ENCODE data around the gene SORCS3.

SORCS3 gene

DNA sequence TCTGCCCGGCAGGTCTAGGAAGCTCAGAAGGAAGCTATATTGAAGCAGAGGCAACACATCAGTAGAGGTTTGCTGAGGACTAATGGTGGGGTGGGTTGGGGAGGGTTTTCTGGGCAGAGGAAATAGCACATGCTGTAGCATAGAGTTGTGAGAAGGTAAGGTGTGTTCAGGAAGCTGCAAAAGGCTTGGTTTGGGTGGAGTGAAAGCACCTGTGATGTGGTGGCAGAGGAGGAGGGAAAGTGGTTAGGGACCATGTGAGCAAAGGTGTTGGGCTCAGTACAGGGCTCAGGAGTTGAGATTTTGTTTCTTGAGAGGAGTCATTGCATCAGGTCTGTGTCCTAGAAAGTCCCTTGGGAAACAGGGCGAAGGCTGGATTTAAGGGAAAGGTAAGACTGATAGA lies 294.6 kb downstream of the SORCS3 start:
- Histone ChIP-seq H3F3A (ENCODE audit: insufficient read depth, low read length) (no peaks in the 10 kb centered on the region), H3K36me3 (replicated peaks; ENCODE audit: insufficient read depth, low read length) (no peaks in the 10 kb centered on the region), H3K9me3 (replicated peaks; ENCODE audit: insufficient read depth, low read length) (no peaks in the 10 kb centered on the region), H2AFZ (ENCODE audit: low read length) (no peak overlapping the region), H3K9me2 (replicated peaks; ENCODE audit: insufficient read depth, low read length) (no peaks in the 10 kb centered on the region), H4K20me1 (ENCODE audit: insufficient read depth, low read length) (no peaks in the 10 kb centered on the region), H3K9ac (ENCODE audit: low read length) (no peak overlapping the region), H3K4me3 (ENCODE audit: low read length) (no peak overlapping the region), H3K4me1 (ENCODE audit: low read length) (no peaks in the 10 kb centered on the region), H3K27me3 (replicated peaks; ENCODE audit: insufficient read depth, low read length) (no peaks in the 10 kb centered on the region), H3K27ac (ENCODE audit: low read length) (no peak overlapping the region), H3K4me2 (ENCODE audit: low read depth, low read length) (no peak overlapping the region), H3K79me2 (ENCODE audit: low read length) (no peaks in the 10 kb centered on the region)
- no peak for TF ChIP-seq EZH2phosphoT487 (IDR thresholded peaks at IDR 0.05; ENCODE audit: low read length)
- TF ChIP-seq, protein P1, sequence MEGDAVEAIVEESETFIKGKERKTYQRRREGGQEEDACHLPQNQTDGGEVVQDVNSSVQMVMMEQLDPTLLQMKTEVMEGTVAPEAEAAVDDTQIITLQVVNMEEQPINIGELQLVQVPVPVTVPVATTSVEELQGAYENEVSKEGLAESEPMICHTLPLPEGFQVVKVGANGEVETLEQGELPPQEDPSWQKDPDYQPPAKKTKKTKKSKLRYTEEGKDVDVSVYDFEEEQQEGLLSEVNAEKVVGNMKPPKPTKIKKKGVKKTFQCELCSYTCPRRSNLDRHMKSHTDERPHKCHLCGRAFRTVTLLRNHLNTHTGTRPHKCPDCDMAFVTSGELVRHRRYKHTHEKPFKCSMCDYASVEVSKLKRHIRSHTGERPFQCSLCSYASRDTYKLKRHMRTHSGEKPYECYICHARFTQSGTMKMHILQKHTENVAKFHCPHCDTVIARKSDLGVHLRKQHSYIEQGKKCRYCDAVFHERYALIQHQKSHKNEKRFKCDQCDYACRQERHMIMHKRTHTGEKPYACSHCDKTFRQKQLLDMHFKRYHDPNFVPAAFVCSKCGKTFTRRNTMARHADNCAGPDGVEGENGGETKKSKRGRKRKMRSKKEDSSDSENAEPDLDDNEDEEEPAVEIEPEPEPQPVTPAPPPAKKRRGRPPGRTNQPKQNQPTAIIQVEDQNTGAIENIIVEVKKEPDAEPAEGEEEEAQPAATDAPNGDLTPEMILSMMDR (IDR thresholded peaks at IDR 0.05; ENCODE audit: low read length) = no peak
- TF ChIP-seq EZH2 (optimal IDR thresholded peaks at IDR 0.05; ENCODE audit: low read depth, low read length) = no peak
- DNase-seq = peak; percentile 6

DNA sequence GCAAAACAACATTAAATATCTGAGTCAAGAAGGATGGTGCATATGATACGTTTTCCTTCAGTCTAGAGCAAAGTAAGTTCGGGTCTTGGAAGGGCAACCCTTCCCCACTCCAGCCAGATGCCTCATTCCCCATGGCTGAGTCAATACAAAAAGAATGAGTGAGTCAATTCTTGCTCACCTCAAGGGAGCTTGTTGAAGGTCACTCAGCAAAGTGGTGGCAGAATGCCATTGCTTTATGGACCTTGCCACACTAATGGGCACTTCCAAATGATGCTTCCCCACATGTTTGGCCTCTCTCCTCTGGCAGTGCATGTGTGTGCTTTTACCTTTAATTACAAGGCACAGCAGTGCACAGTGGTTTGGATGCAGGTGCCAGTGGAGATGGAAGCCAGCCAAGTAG lies 296.5 kb downstream of the SORCS3 start:
- H3K27ac ChIP-seq (ENCODE audit: low read length) = no peak overlapping the region
- H3K4me2 ChIP-seq (ENCODE audit: low read depth, low read length) = no peak overlapping the region
- no peak for DNase-seq
- H4K20me1 ChIP-seq (ENCODE audit: insufficient read depth, low read length) = no peaks in the 10 kb centered on the region
- no peaks in the 10 kb centered on the region for H3K4me1 ChIP-seq (ENCODE audit: low read length)
- no peaks in the 10 kb centered on the region for H3K36me3 ChIP-seq (replicated peaks; ENCODE audit: insufficient read depth, low read length)
- H2AFZ ChIP-seq (ENCODE audit: low read length) = no peak overlapping the region
- H3K4me3 ChIP-seq (ENCODE audit: low read length) = no peak overlapping the region
- no peak for TF ChIP-seq EZH2 (optimal IDR thresholded peaks at IDR 0.05; ENCODE audit: low read depth, low read length)
- no peaks in the 10 kb centered on the region for H3K9me2 ChIP-seq (replicated peaks; ENCODE audit: insufficient read depth, low read length)
- no peaks in the 10 kb centered on the region for H3K79me2 ChIP-seq (ENCODE audit: low read length)
- no peaks in the 10 kb centered on the region for H3K27me3 ChIP-seq (replicated peaks; ENCODE audit: insufficient read depth, low read length)
- no peaks in the 10 kb centered on the region for H3F3A ChIP-seq (ENCODE audit: insufficient read depth, low read length)
- no peak overlapping the region for H3K9ac ChIP-seq (ENCODE audit: low read length)
- H3K9me3 ChIP-seq (replicated peaks; ENCODE audit: insufficient read depth, low read length) = no peaks in the 10 kb centered on the region

DNA sequence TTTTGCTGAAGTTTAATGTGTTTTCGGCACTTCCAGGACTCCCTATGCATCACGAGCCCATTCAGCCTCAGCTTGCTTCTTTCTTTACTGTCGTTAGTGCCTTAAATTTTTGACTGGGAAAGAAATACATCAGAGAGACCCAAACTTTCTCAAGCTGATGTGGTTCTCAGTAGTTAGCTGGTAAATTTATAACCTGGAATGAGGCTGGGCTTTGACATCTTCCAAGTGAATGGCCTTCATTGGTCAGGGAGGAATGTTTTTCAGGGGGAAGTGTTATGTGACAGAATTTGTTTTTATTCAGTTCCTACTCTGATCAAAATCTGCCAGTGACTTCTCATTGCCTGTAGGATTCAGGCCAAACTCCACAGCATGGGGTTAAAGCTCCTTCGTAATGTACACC lies 296.9 kb downstream of the SORCS3 start:
- Histone ChIP-seq H3K4me3 (ENCODE audit: low read length) (no peak overlapping the region), H3F3A (ENCODE audit: insufficient read depth, low read length) (no peaks in the 10 kb centered on the region), H3K27ac (ENCODE audit: low read length) (no peak overlapping the region), H3K9me3 (replicated peaks; ENCODE audit: insufficient read depth, low read length) (no peaks in the 10 kb centered on the region), H2AFZ (ENCODE audit: low read length) (no peak overlapping the region), H3K9ac (ENCODE audit: low read length) (no peak overlapping the region), H3K27me3 (replicated peaks; ENCODE audit: insufficient read depth, low read length) (no peaks in the 10 kb centered on the region), H3K4me2 (ENCODE audit: low read depth, low read length) (no peak overlapping the region), H3K36me3 (replicated peaks; ENCODE audit: insufficient read depth, low read length) (no peaks in the 10 kb centered on the region), H3K9me2 (replicated peaks; ENCODE audit: insufficient read depth, low read length) (no peaks in the 10 kb centered on the region), H4K20me1 (ENCODE audit: insufficient read depth, low read length) (no peaks in the 10 kb centered on the region), H3K4me1 (ENCODE audit: low read length) (no peaks in the 10 kb centered on the region), H3K79me2 (ENCODE audit: low read length) (no peaks in the 10 kb centered on the region)
- no peak for DNase-seq
- no peak for TF ChIP-seq EZH2 (optimal IDR thresholded peaks at IDR 0.05; ENCODE audit: low read depth, low read length)
- TF ChIP-seq, protein P1 (IDR thresholded peaks at IDR 0.05; ENCODE audit: low read length) = no peak
- TF ChIP-seq EZH2phosphoT487 (IDR thresholded peaks at IDR 0.05; ENCODE audit: low read length) = no peak

DNA sequence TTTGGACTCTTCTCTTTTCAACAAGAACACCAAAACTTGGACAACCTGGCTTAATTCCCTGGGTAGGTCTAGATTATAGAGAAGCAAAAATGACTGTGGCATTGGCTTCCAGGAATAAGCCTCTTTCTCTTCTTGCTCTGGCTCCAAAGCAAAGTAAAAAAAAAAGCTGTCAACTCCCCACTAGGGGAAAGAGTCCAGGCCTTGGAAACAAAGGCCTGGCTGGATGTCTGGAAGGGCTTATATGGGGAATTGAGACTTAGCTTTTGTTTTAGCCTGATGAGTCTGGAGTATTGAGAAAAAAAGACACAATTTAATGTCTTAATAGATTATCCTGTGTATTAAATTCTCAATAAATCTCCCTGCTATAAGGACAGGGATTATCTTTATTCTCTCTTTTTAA lies 300.6 kb downstream of the SORCS3 start:
- Histone ChIP-seq H3K4me2 (ENCODE audit: low read depth, low read length) (no peak overlapping the region), H3K36me3 (replicated peaks; ENCODE audit: insufficient read depth, low read length) (no peaks in the 10 kb centered on the region), H4K20me1 (ENCODE audit: insufficient read depth, low read length) (no peaks in the 10 kb centered on the region), H3K9me3 (replicated peaks; ENCODE audit: insufficient read depth, low read length) (no peaks in the 10 kb centered on the region), H3K4me3 (ENCODE audit: low read length) (no peak overlapping the region), H3F3A (ENCODE audit: insufficient read depth, low read length) (no peaks in the 10 kb centered on the region), H3K9ac (ENCODE audit: low read length) (no peak overlapping the region), H3K79me2 (ENCODE audit: low read length) (no peaks in the 10 kb centered on the region), H2AFZ (ENCODE audit: low read length) (no peak overlapping the region), H3K9me2 (replicated peaks; ENCODE audit: insufficient read depth, low read length) (no peaks in the 10 kb centered on the region), H3K27me3 (replicated peaks; ENCODE audit: insufficient read depth, low read length) (no peaks in the 10 kb centered on the region), H3K27ac (ENCODE audit: low read length) (no peak overlapping the region), H3K4me1 (ENCODE audit: low read length) (no peaks in the 10 kb centered on the region)
- TF ChIP-seq EZH2phosphoT487 (IDR thresholded peaks at IDR 0.05; ENCODE audit: low read length) (no peak), EZH2 (optimal IDR thresholded peaks at IDR 0.05; ENCODE audit: low read depth, low read length) (no peak)
- TF ChIP-seq, protein P1 (IDR thresholded peaks at IDR 0.05; ENCODE audit: low read length) = no peak
- DNase-seq = no peak

All from MM.1S (cell line).